ENCODE results near the gene TM4SF1. TPM values are rescaled to one million over a fixed set of nuclear protein-coding genes. Genes with fewer than 3 reads are reported as not detected.

The TM4SF1 gene
- total and polyA plus RNA-seq, 2 experiments from 2014 or later: 0.10 to 0.74 TPM

Other genes starting within 250 kb of the TM4SF1 start
- 61.9 and 66.8 TPM in 2 replicates for gene HPS3, start 248.0 kb downstream of the TM4SF1 start, total RNA-seq (2014; rRNA removed; shearing (Covaris generic))
- gene HPS3, start 248.0 kb downstream of the TM4SF1 start, polyA plus RNA-seq (2016; fragmentation: Nextera tagmentation; extraction: Ambion mirVana): 40.9 and 41.7 TPM in 2 replicates
- 2.8 and 3.3 TPM in 2 replicates for gene CP, start 155.8 kb downstream of the TM4SF1 start, total RNA-seq (2014; rRNA removed; shearing (Covaris generic))
- gene CP, start 155.8 kb downstream of the TM4SF1 start, polyA plus RNA-seq (2016; fragmentation: Nextera tagmentation; extraction: Ambion mirVana): 2.3 and 3.6 TPM in 2 replicates
- 1.0 and 1.6 TPM in 2 replicates for gene TM4SF18, start 44.0 kb downstream of the TM4SF1 start, total RNA-seq (2014; rRNA removed; shearing (Covaris generic))
- 1.4 and 2.0 TPM in 2 replicates for gene TM4SF18, start 44.0 kb downstream of the TM4SF1 start, polyA plus RNA-seq (2016; fragmentation: Nextera tagmentation; extraction: Ambion mirVana)
- gene TM4SF4, start 97.0 kb upstream of the TM4SF1 start, total RNA-seq (2014; rRNA removed; shearing (Covaris generic)): not detected in 2 replicates
- not detected in 2 replicates for gene TM4SF4, start 97.0 kb upstream of the TM4SF1 start, polyA plus RNA-seq (2016; fragmentation: Nextera tagmentation; extraction: Ambion mirVana)